HCT116 (cell line): Measurements from ENCODE around the gene CCNA2. TPM values are rescaled to one million over a fixed set of nuclear protein-coding genes. Genes with fewer than 3 reads are reported as not detected.

Source experiments
- ATAC-seq: fragments of 200-7000 bp; cut with Tn5 transposase; 2 replicates; pipeline ENCODE4 v1.9.1; 2020; ENCODE audit warnings: mild to moderate bottlenecking, moderate library complexity
- BruUV-seq: library from RNA; stranded (reverse); fragments of 400-500 nt; replicated peaks from 2 replicates; lab custom pipeline; 2021; lab: Mats Ljungman, UMichigan
- CTCF ChIA-PET: fragments of 300-600 bp; sonication (Branson Sonifier 250); formaldehyde crosslinking; loops from one replicate; lab custom pipeline; 2021; ENCODE audit warnings: antibody characterized with exemption; lab: Charles Lee
- POLR2A ChIA-PET: fragments of 300-600, 350-600 bp; sonication (Branson Sonifier 250); formaldehyde crosslinking; loops from one replicate; lab custom pipeline; 2021; ENCODE audit warnings: antibody characterized with exemption; lab: Charles Lee
- RAD21 ChIA-PET, 2 experiments: fragments of 300-600 bp; sonication (Branson Sonifier 250); formaldehyde crosslinking; loops; one replicate each; lab custom pipeline; 2023; ENCODE audit warnings: low total read pairs in 2 of 2; ENCODE audit not compliant: uncharacterized antibody in 2 of 2, unreplicated experiment in 2 of 2, low non-redundant PET in 1 of 2; lab: Charles Lee
- DNase-seq: peaks from one replicate; pipeline ENCODE4 v3.0.0-alpha.2; 2010; ENCODE audit warnings: low read depth, low spot score
- H2AFZ ChIP-seq: fragments of 200-600 bp; shearing (Covaris generic), sonication (generic); 2 replicates; pipeline ENCODE4 v1.6.1; 2017; ENCODE audit warnings: low read depth, mixed run types, mixed read lengths, antibody characterized with exemption, low read length; ENCODE audit not compliant: poor library complexity, severe bottlenecking
- H3K27ac ChIP-seq: 2 replicates; pipeline ENCODE4 v1.5.1; 2012; ENCODE audit warnings: low read depth, low read length
- H3K27me3 ChIP-seq: fragments of 200-600 bp; sonication (generic); 2 replicates; pipeline ENCODE4 v1.6.1; 2016; ENCODE audit warnings: mixed run types, low read length, mixed read lengths; ENCODE audit not compliant: insufficient read depth
- H3K36me3 ChIP-seq, 2 experiments: fragments of 200-500 bp in 1 of 2; fragments of 200-600 bp in 1 of 2; sonication (Bioruptor generic) in 1 of 2; sonication (generic) in 1 of 2; 2 replicates each; pipeline versions ENCODE4 v1.5.1 to v1.6.1; 2014 to 2016; ENCODE audit warnings: low read length in 2 of 2, inconsistent platforms in 1 of 2, mixed read lengths in 1 of 2, mixed run types in 1 of 2; ENCODE audit not compliant: insufficient read depth in 2 of 2, control insufficient read depth in 1 of 2
- H3K4me1 ChIP-seq, 2 experiments: fragments of 200-600 bp in 1 of 2; sonication (generic) in 1 of 2; 2 replicates each; pipeline versions ENCODE4 v1.5.1 to v1.6.1; 2012 to 2017; ENCODE audit warnings: low read length in 2 of 2, inconsistent platforms in 1 of 2, mild to moderate bottlenecking in 1 of 2, mixed read lengths in 1 of 2, mixed run types in 1 of 2, moderate library complexity in 1 of 2; ENCODE audit not compliant: insufficient read depth in 2 of 2, control insufficient read depth in 1 of 2
- H3K4me2 ChIP-seq: fragments of 200-600 bp; sonication (generic); 2 replicates; pipeline ENCODE4 v1.6.1; 2017; ENCODE audit warnings: mixed run types, low read length, mixed read lengths
- H3K4me3 ChIP-seq, 2 experiments: fragments of 200-600 bp in 1 of 2; sonication (generic) in 1 of 2; replicated peaks in 1 of 2; 2 replicates each; pipeline ENCODE4 v1.5.1; 2011 to 2016; ENCODE audit warnings: low read length in 2 of 2, control low read depth in 1 of 2, low read depth in 1 of 2, mild to moderate bottlenecking in 1 of 2, mixed read lengths in 1 of 2, mixed run types in 1 of 2
- H3K79me2 ChIP-seq: fragments of 200-600 bp; sonication (generic); 2 replicates; pipeline ENCODE4 v1.6.1; 2017; ENCODE audit warnings: mild to moderate bottlenecking, mixed run types, low read length, moderate library complexity, mixed read lengths; ENCODE audit not compliant: insufficient read depth
- H3K9ac ChIP-seq: fragments of 200-600 bp; sonication (generic); 2 replicates; pipeline ENCODE4 v1.6.1; 2016; ENCODE audit warnings: low read length, mixed read lengths
- H3K9me2 ChIP-seq: fragments of 200-600 bp; sonication (generic), shearing (Covaris generic); 2 replicates; pipeline ENCODE4 v1.6.1; 2017; ENCODE audit warnings: mixed run types, mild to moderate bottlenecking, moderate library complexity; ENCODE audit not compliant: insufficient read depth
- H3K9me3 ChIP-seq, 2 experiments: fragments of 200-500 bp in 1 of 2; fragments of 200-600 bp in 1 of 2; sonication (Bioruptor generic) in 1 of 2; sonication (generic) in 1 of 2; 2 replicates each; pipeline ENCODE4 v1.6.1; 2014 to 2017; ENCODE audit warnings: low read length in 2 of 2, mixed read lengths in 2 of 2, inconsistent platforms in 1 of 2, low read depth in 1 of 2, mild to moderate bottlenecking in 1 of 2, mixed run types in 1 of 2, moderate library complexity in 1 of 2; ENCODE audit not compliant: control insufficient read depth in 1 of 2, insufficient read depth in 1 of 2
- H4K20me1 ChIP-seq: fragments of 200-600 bp; sonication (generic), shearing (Covaris generic); 2 replicates; pipeline ENCODE4 v1.6.1; 2017; ENCODE audit warnings: mixed run types, mild to moderate bottlenecking, moderate library complexity; ENCODE audit not compliant: insufficient read depth
- CBX3 ChIP-seq: IDR thresholded peaks from 2 replicates; pipeline ENCODE4 v1.6.1; 2012; ENCODE audit warnings: low read depth
- CEBPB ChIP-seq: IDR thresholded peaks from 2 replicates; pipeline ENCODE4 v1.6.1; 2012; ENCODE audit warnings: low read depth
- EZH2 ChIP-seq: fragments of 200-600 bp; sonication (generic); IDR thresholded peaks from 2 replicates; pipeline ENCODE4 v1.6.1; 2017; ENCODE audit warnings: antibody characterized with exemption, mixed run types
- FOSL1 ChIP-seq: IDR thresholded peaks from 2 replicates; pipeline ENCODE4 v1.6.1; 2012; ENCODE audit warnings: low read depth
- POLR2A ChIP-seq: IDR thresholded peaks from 2 replicates; pipeline ENCODE4 v1.7.0; 2011; ENCODE audit warnings: borderline replicate concordance; ENCODE audit not compliant: insufficient read depth, insufficient read length; ENCODE audit errors: extremely low read depth
- SIN3A ChIP-seq: IDR thresholded peaks from 2 replicates; pipeline ENCODE4 v1.6.1; 2012; ENCODE audit warnings: low read depth
- SP1 ChIP-seq: IDR thresholded peaks from 2 replicates; pipeline ENCODE4 v1.6.1; 2012; ENCODE audit warnings: low read depth
- SRF ChIP-seq: IDR thresholded peaks from 2 replicates; pipeline ENCODE4 v1.6.1; 2012; ENCODE audit warnings: low read depth
- YY1 ChIP-seq: IDR thresholded peaks from 2 replicates; pipeline ENCODE4 v1.6.1; 2011; ENCODE audit warnings: low read length, low read depth, moderate library complexity, mild to moderate bottlenecking; ENCODE audit not compliant: insufficient replicate concordance; ENCODE audit errors: extremely low read depth
- ZFX ChIP-seq: fragments of 450-650 bp; IDR thresholded peaks from 2 replicates; pipeline ENCODE4 v1.6.1; 2017
- ZNF274 ChIP-seq: fragments of 200-500 bp; sonication (Bioruptor generic); IDR thresholded peaks from 2 replicates; pipeline ENCODE4 v1.6.1; 2014; ENCODE audit warnings: mild to moderate bottlenecking, low read depth, low read length, inconsistent platforms
- intact Hi-C: fragments of 100-400 bp; cut with micrococcal nuclease; formaldehyde crosslinking; loops from 2 replicates; pipeline ENCODE4 v1.10.0; 2022
- total RNA-seq: library from RNA; stranded (reverse); gene quantifications from one replicate; pipeline ENCODE4 v1.2.1, GENCODE V29; 2021; ENCODE audit not compliant: unreplicated experiment
- TF ChIP-seq, protein P1 (sequence below), 3 experiments: fragments of 200-600 bp in 1 of 3; sonication (generic) in 1 of 3; IDR thresholded peaks in 2 of 3; conservative IDR thresholded peaks in 1 of 3; 2 replicates each; pipeline ENCODE4 v1.5.1; 2012 to 2017; ENCODE audit warnings: low read depth in 2 of 3, low read length in 2 of 3, antibody characterized with exemption in 1 of 3, borderline replicate concordance in 1 of 3, control low read depth in 1 of 3, mild to moderate bottlenecking in 1 of 3, mixed read lengths in 1 of 3, mixed run types in 1 of 3, moderate library complexity in 1 of 3; ENCODE audit not compliant: insufficient read depth in 1 of 3
- TF ChIP-seq, protein P2 (sequence below): IDR thresholded peaks from 2 replicates; pipeline ENCODE4 v1.6.1; 2012

CCNA2 gene
- total RNA-seq, 1 experiment from 2014 or later = 75.4 TPM

DNA sequence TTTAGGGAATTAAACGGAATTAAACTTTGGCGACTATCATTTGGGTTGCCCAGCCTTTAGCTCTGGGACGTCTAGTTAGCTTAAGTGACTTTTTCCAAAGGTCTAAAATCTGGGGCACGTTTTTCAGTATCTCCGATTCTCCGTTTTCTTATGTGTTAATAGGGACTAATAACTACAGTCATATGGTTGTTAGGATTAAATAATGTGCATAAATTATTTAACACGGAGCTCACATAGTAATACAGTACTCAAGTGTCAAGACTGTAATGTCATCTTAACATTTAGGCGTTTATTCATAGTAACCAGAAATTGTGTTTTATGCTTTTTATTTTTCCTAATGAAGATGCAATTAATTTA lies 466 bp upstream of the CCNA2 start:
- RAD21 ChIA-PET = no interaction called here
- intact Hi-C loops = no loop called here
- POLR2A ChIA-PET = no interaction called here

More for the DNA sequence above, 466 bp upstream of the CCNA2 start:
- no peak for TF ChIP-seq ZNF274
- TF ChIP-seq SRF = no peak
- no peak for TF ChIP-seq EZH2
- TF ChIP-seq, protein P1, sequence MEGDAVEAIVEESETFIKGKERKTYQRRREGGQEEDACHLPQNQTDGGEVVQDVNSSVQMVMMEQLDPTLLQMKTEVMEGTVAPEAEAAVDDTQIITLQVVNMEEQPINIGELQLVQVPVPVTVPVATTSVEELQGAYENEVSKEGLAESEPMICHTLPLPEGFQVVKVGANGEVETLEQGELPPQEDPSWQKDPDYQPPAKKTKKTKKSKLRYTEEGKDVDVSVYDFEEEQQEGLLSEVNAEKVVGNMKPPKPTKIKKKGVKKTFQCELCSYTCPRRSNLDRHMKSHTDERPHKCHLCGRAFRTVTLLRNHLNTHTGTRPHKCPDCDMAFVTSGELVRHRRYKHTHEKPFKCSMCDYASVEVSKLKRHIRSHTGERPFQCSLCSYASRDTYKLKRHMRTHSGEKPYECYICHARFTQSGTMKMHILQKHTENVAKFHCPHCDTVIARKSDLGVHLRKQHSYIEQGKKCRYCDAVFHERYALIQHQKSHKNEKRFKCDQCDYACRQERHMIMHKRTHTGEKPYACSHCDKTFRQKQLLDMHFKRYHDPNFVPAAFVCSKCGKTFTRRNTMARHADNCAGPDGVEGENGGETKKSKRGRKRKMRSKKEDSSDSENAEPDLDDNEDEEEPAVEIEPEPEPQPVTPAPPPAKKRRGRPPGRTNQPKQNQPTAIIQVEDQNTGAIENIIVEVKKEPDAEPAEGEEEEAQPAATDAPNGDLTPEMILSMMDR (IDR thresholded peaks at IDR 0.05 in 2 of 3, conservative IDR thresholded peaks at IDR 0.05 in 1 of 3; ENCODE audit: borderline replicate concordance in 1 of 3, insufficient read depth in 1 of 3, low read depth in 2 of 3, low read length in 2 of 3) = no peak
- no peak for TF ChIP-seq CEBPB
- TF ChIP-seq SIN3A = no peak
- TF ChIP-seq FOSL1 = no peak
- no peak for TF ChIP-seq CBX3
- no peak for TF ChIP-seq ZFX
- TF ChIP-seq SP1 = no peak
- TF ChIP-seq YY1 = no peak
- TF ChIP-seq, protein P2, sequence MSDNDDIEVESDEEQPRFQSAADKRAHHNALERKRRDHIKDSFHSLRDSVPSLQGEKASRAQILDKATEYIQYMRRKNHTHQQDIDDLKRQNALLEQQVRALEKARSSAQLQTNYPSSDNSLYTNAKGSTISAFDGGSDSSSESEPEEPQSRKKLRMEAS = no peak
- no peak for TF ChIP-seq POLR2A
- CTCF ChIA-PET = no interaction called here
- H3K36me3 ChIP-seq = peaks cover 19 to 20% of the 10 kb centered on the region in 2 experiments
- H4K20me1 ChIP-seq = peaks cover 10% of the 10 kb centered on the region; the same call in 1 of the 2 replicates
- peak; percentile 1; the same call in 1 of the 2 replicates for ATAC-seq
- BruUV-seq = TSS peak; percentile 97
- peak overlapping the region; percentile 88 for H3K4me2 ChIP-seq
- DNase-seq = no peak
- H3K9ac ChIP-seq = peak overlapping the region; percentile 98
- peak overlapping the region; percentile 30; the same call in 1 of the 2 replicates for H3K27ac ChIP-seq
- H3K4me3 ChIP-seq = peak overlapping the region; percentile 94 to 98
- peak overlapping the region; percentile 84 for H2AFZ ChIP-seq
- H3K79me2 ChIP-seq = peaks cover 44% of the 10 kb centered on the region
- H3K4me1 ChIP-seq = peaks cover 0 to 13% of the 10 kb centered on the region in 2 experiments; a peak in 2 of 4 replicates
- H3K9me3 ChIP-seq = no peaks in the 10 kb centered on the region
- no peaks in the 10 kb centered on the region for H3K9me2 ChIP-seq
- H3K27me3 ChIP-seq = no peaks in the 10 kb centered on the region
